Mesendoderm (in vitro differentiated cells): ENCODE data around the gene FRAS1.

ENCODE experiments used
- DNase-seq: peaks from one replicate; pipeline ENCODE4 v3.0.0; 2013
- H2AK5ac ChIP-seq: 2 replicates; pipeline ENCODE4 v1.6.1; 2013; ENCODE audit warnings: low read length, inconsistent platforms
- H2BK120ac ChIP-seq: 2 replicates; pipeline ENCODE4 v1.6.1; 2013; ENCODE audit warnings: low read depth, mild to moderate bottlenecking, low read length, moderate library complexity, mixed read lengths
- H2BK15ac ChIP-seq: replicated peaks from 2 replicates; pipeline ENCODE4 v1.6.1; 2013; ENCODE audit warnings: low read depth, mild to moderate bottlenecking, moderate library complexity
- H2BK5ac ChIP-seq: 2 replicates; pipeline ENCODE4 v1.6.1; 2013; ENCODE audit warnings: low read length, inconsistent platforms
- H3K18ac ChIP-seq: 2 replicates; pipeline ENCODE4 v1.6.1; 2013; ENCODE audit warnings: mild to moderate bottlenecking, low read length, mixed read lengths
- H3K23ac ChIP-seq: one replicate; pipeline ENCODE4 v1.6.1; 2013; ENCODE audit warnings: low read length
- H3K27ac ChIP-seq: 2 replicates; pipeline ENCODE4 v1.5.1; 2013; ENCODE audit warnings: low read depth, mild to moderate bottlenecking, inconsistent platforms, low read length, moderate library complexity
- H3K27me3 ChIP-seq: 2 replicates; pipeline ENCODE4 v1.6.1; 2013; ENCODE audit warnings: low read length, control low read depth, mild to moderate bottlenecking, inconsistent platforms; ENCODE audit not compliant: insufficient read depth, poor library complexity
- H3K36me3 ChIP-seq: 2 replicates; pipeline ENCODE4 v1.6.1; 2013; ENCODE audit warnings: low read length, inconsistent platforms; ENCODE audit not compliant: control insufficient read depth, insufficient read depth
- H3K4ac ChIP-seq: one replicate; pipeline ENCODE4 v1.6.1; 2013; ENCODE audit warnings: low read depth, mild to moderate bottlenecking, low read length, moderate library complexity
- H3K4me1 ChIP-seq: 2 replicates; pipeline ENCODE4 v1.6.1; 2013; ENCODE audit warnings: low read depth, low read length, inconsistent platforms; ENCODE audit not compliant: control insufficient read depth
- H3K4me2 ChIP-seq: 2 replicates; pipeline ENCODE4 v1.6.1; 2013; ENCODE audit warnings: low read length
- H3K4me3 ChIP-seq: 2 replicates; pipeline ENCODE4 v1.5.1; 2013; ENCODE audit warnings: mild to moderate bottlenecking, low read length
- H3K56ac ChIP-seq: one replicate; pipeline ENCODE4 v1.6.1; 2013; ENCODE audit warnings: low read length
- H3K79me1 ChIP-seq: 2 replicates; pipeline ENCODE4 v1.6.1; 2013; ENCODE audit warnings: low read length, inconsistent platforms
- H3K79me2 ChIP-seq: 2 replicates; pipeline ENCODE4 v1.6.1; 2013; ENCODE audit warnings: mild to moderate bottlenecking, low read length; ENCODE audit not compliant: control insufficient read depth, insufficient read depth
- H3K9ac ChIP-seq: 2 replicates; pipeline ENCODE4 v1.6.1; 2013; ENCODE audit warnings: low read length, inconsistent platforms
- H4K5ac ChIP-seq: one replicate; pipeline ENCODE4 v1.6.1; 2013; ENCODE audit warnings: low read length
- H4K8ac ChIP-seq: one replicate; pipeline ENCODE4 v1.6.1; 2013; ENCODE audit warnings: low read depth, mild to moderate bottlenecking, control low read depth, low read length, moderate library complexity
- WGBS: extraction: QIAGEN DNeasy Blood & Tissue Kit; methylation state at CpG from one replicate; pipeline ENCODE4 v1.1.7; 2013; ENCODE audit warnings: low lambda C conversion rate, missing lambda C conversion rate; ENCODE audit not compliant: insufficient coverage; ENCODE audit errors: extremely low coverage; 5-methylcytosine and 5-hydroxymethylcytosine counted together

FRAS1 gene

GRCh38 chr4:78571804-78572203 is 514.7 kb downstream of the FRAS1 start:
- Histone ChIP-seq H3K4me2 (no peak overlapping the region), H3K23ac (no peak overlapping the region), H3K18ac (no peak overlapping the region), H3K4me3 (no peak overlapping the region), H4K8ac (no peak overlapping the region), H3K27ac (no peak overlapping the region), H3K79me1 (no peaks in the 10 kb centered on the region), H3K27me3 (no peaks in the 10 kb centered on the region), H3K4ac (no peak overlapping the region), H3K4me1 (peaks cover 2% of the 10 kb centered on the region), H2BK120ac (no peak overlapping the region), H2BK5ac (no peak overlapping the region), H3K56ac (no peak overlapping the region), H3K79me2 (no peaks in the 10 kb centered on the region), H3K9ac (no peak overlapping the region), H3K36me3 (no peaks in the 10 kb centered on the region), H2AK5ac (no peak overlapping the region), H4K5ac (no peak overlapping the region), H2BK15ac (no peak overlapping the region)
- WGBS: no CpG with 5 or more reads among the region's 1 CpG
- DNase-seq: no peak

- no peak for DNase-seq
- Histone ChIP-seq H3K36me3 (peaks cover 1% of the 10 kb centered on the region), H3K4me2 (no peak overlapping the region), H3K4ac (no peak overlapping the region), H3K9ac (no peak overlapping the region), H4K8ac (no peak overlapping the region), H3K56ac (no peak overlapping the region), H2AK5ac (no peak overlapping the region), H2BK15ac (no peak overlapping the region), H3K27me3 (no peaks in the 10 kb centered on the region), H2BK120ac (no peak overlapping the region), H4K5ac (no peak overlapping the region), H3K18ac (no peak overlapping the region), H3K4me3 (no peak overlapping the region), H3K23ac (no peak overlapping the region), H2BK5ac (no peak overlapping the region), H3K79me1 (no peaks in the 10 kb centered on the region), H3K27ac (no peak overlapping the region), H3K4me1 (no peaks in the 10 kb centered on the region), H3K79me2 (no peaks in the 10 kb centered on the region)
- WGBS: no CpG with 5 or more reads among the region's 3 CpGs
These were observed 521.7 kb downstream of the FRAS1 start for GRCh38 chr4:78578674-78579425.

GRCh38 chr4:78581618-78582017 is 524.5 kb downstream of the FRAS1 start:
- H2AK5ac ChIP-seq: no peak overlapping the region
- H3K4ac ChIP-seq: no peak overlapping the region
- no peaks in the 10 kb centered on the region for H3K4me1 ChIP-seq
- no peak for DNase-seq
- H3K79me2 ChIP-seq: no peaks in the 10 kb centered on the region
- H3K4me2 ChIP-seq: no peak overlapping the region
- H2BK5ac ChIP-seq: no peak overlapping the region
- H3K23ac ChIP-seq: no peak overlapping the region
- H3K18ac ChIP-seq: no peak overlapping the region
- no peak overlapping the region for H2BK120ac ChIP-seq
- H3K9ac ChIP-seq: no peak overlapping the region
- no CpG with 5 or more reads among the region's 3 CpGs for WGBS
- no peak overlapping the region for H4K5ac ChIP-seq
- H3K56ac ChIP-seq: no peak overlapping the region
- peaks cover 1% of the 10 kb centered on the region for H3K36me3 ChIP-seq
- no peak overlapping the region for H3K27ac ChIP-seq
- no peak overlapping the region for H2BK15ac ChIP-seq
- no peaks in the 10 kb centered on the region for H3K79me1 ChIP-seq
- no peaks in the 10 kb centered on the region for H3K27me3 ChIP-seq
- H4K8ac ChIP-seq: no peak overlapping the region
- no peak overlapping the region for H3K4me3 ChIP-seq

- Histone ChIP-seq H4K8ac (no peak overlapping the region), H3K36me3 (peaks cover 1% of the 10 kb centered on the region), H4K5ac (no peak overlapping the region), H3K9ac (no peak overlapping the region), H3K4me1 (no peaks in the 10 kb centered on the region), H3K56ac (no peak overlapping the region), H3K79me1 (no peaks in the 10 kb centered on the region), H3K23ac (no peak overlapping the region), H3K79me2 (no peaks in the 10 kb centered on the region), H3K27me3 (no peaks in the 10 kb centered on the region), H2BK15ac (no peak overlapping the region), H2BK120ac (no peak overlapping the region), H2BK5ac (no peak overlapping the region), H2AK5ac (no peak overlapping the region), H3K18ac (no peak overlapping the region), H3K4ac (no peak overlapping the region), H3K27ac (no peak overlapping the region), H3K4me3 (no peak overlapping the region), H3K4me2 (no peak overlapping the region)
- no CpG with 5 or more reads among the region's 4 CpGs for WGBS
- DNase-seq: no peak
These were observed 527.9 kb downstream of the FRAS1 start for GRCh38 chr4:78584863-78585547.

- no peak overlapping the region for H3K27ac ChIP-seq
- no peak overlapping the region for H3K9ac ChIP-seq
- H3K4ac ChIP-seq: no peak overlapping the region
- H3K79me2 ChIP-seq: no peaks in the 10 kb centered on the region
- no peak overlapping the region for H3K18ac ChIP-seq
- no peak overlapping the region for H2BK15ac ChIP-seq
- H2BK5ac ChIP-seq: no peak overlapping the region
- H3K23ac ChIP-seq: no peak overlapping the region
- DNase-seq: no peak
- no peaks in the 10 kb centered on the region for H3K79me1 ChIP-seq
- no peaks in the 10 kb centered on the region for H3K4me1 ChIP-seq
- no peak overlapping the region for H2BK120ac ChIP-seq
- no peak overlapping the region for H3K4me3 ChIP-seq
- H3K36me3 ChIP-seq: peaks cover 1% of the 10 kb centered on the region
- no peaks in the 10 kb centered on the region for H3K27me3 ChIP-seq
- H3K4me2 ChIP-seq: no peak overlapping the region
- no peak overlapping the region for H2AK5ac ChIP-seq
- H4K5ac ChIP-seq: no peak overlapping the region
- H4K8ac ChIP-seq: no peak overlapping the region
- no CpG with 5 or more reads among the region's 1 CpG for WGBS
- no peak overlapping the region for H3K56ac ChIP-seq
These were observed 528.5 kb downstream of the FRAS1 start for GRCh38 chr4:78585633-78586032.
